ENCODE results near the gene SRSF11. TPM values are rescaled to one million over a fixed set of nuclear protein-coding genes. Genes with fewer than 3 reads are reported as not detected.

Gene SRSF11
- polyA plus RNA-seq, 3 donors, result 60.0 to 189 (median 66.5) TPM

DNA sequence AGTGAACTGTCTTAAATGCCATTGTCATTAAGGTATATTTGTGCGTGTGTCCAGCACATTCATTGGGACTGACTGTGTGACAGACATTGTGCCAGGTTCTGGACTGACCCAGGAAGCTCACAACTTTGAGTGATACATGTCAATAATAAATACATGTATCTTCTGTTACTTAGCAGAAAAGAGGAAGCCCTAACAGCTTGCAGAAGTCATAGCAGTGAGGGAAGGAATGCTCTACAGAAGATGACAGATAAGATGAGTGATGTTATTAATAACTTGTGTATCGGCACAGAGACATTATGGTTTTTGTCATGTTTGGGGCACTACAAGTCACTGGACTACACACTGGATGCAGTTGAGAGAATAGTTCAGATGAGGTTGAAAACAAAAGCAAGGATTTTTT lies 1.2 kb upstream of the SRSF11 start:
- Histone ChIP-seq H3K36me3 (replicated peaks in 1 of 2; ENCODE audit: control insufficient read depth in 1 of 2, insufficient read depth in 2 of 2, low read length in 2 of 2) (peaks cover 6 to 47% of the 10 kb centered on the region in 2 donors), H2AFZ (ENCODE audit: insufficient read depth, low read depth, low read length, poor library complexity, severe bottlenecking) (no peak overlapping the region), H3K27ac (ENCODE audit: low read depth in 1 of 2, low read length in 2 of 2) (peak overlapping the region in 1 of 2 donors; percentile 71), H3K79me2 (ENCODE audit: insufficient read depth, low read length) (peaks cover 92% of the 10 kb centered on the region), H3K4me1 (ENCODE audit: control insufficient read depth in 1 of 2, insufficient read depth in 2 of 2, low read length in 2 of 2) (peaks cover 14 to 32% of the 10 kb centered on the region in 2 donors), H3K27me3 (ENCODE audit: control insufficient read depth in 2 of 2, insufficient read depth in 2 of 2, low read length in 2 of 2) (no peaks in the 10 kb centered on the region), H3K9ac (ENCODE audit: insufficient read depth, low read length, poor library complexity, severe bottlenecking) (no peak overlapping the region), H3K4me2 (replicated peaks; ENCODE audit: extremely low read depth, low read length, poor library complexity, severe bottlenecking) (no peak overlapping the region), H4K20me1 (ENCODE audit: insufficient read depth, low read length) (peaks cover 25% of the 10 kb centered on the region), H3K9me3 (replicated peaks in 1 of 2; ENCODE audit: control insufficient read depth in 1 of 2, insufficient read depth in 1 of 2, low read length in 2 of 2) (no peaks in the 10 kb centered on the region), H3K4me3 (replicated peaks in 1 of 3; ENCODE audit: low read depth in 2 of 3, low read length in 3 of 3) (no peak overlapping the region)
- no peak for TF ChIP-seq CTCF (IDR thresholded peaks at IDR 0.05)
- Mint-ChIP-seq H3K36me3 (peaks cover 32 to 41% of the 10 kb centered on the region in 2 donors), H3K4me1 (peaks cover 28% of the 10 kb centered on the region), H3K4me3 (no peak overlapping the region), H3K27me3 (ENCODE audit: low read depth in 3 of 3) (no peaks in the 10 kb centered on the region), H3K27ac (peak overlapping the region in 5 of 7 donors; percentile 44 to 91 (median 71)), H3K9me3 (no peaks in the 10 kb centered on the region)
- 0% methylated on average over 1 of the region's 2 CpGs for WGBS (ENCODE audit: insufficient coverage)
- intact Hi-C loops (cut with micrococcal nuclease), result no loop called here
- DNase-seq, result peak in 2 of 3 donors; percentile 25 to 41

- H2AFZ ChIP-seq (ENCODE audit: insufficient read depth, low read depth, low read length, poor library complexity, severe bottlenecking), result peak overlapping the region; percentile 87
- whole genome bisulfite sequencing (ENCODE audit: insufficient coverage), result 40% methylated on average over 5 of the region's 17 CpGs
- intact Hi-C loops (cut with micrococcal nuclease), result no loop called here
- peaks cover 28% of the 10 kb centered on the region for H3K4me1 Mint-ChIP-seq
- peaks cover 27% of the 10 kb centered on the region for H4K20me1 ChIP-seq (ENCODE audit: insufficient read depth, low read length)
- H3K79me2 ChIP-seq (ENCODE audit: insufficient read depth, low read length), result peaks cover 92% of the 10 kb centered on the region
- H3K9me3 ChIP-seq (replicated peaks in 1 of 2; ENCODE audit: control insufficient read depth in 1 of 2, insufficient read depth in 1 of 2, low read length in 2 of 2), result no peaks in the 10 kb centered on the region
- peaks cover 31 to 40% of the 10 kb centered on the region in 2 donors for H3K36me3 Mint-ChIP-seq
- H3K4me2 ChIP-seq (replicated peaks; ENCODE audit: extremely low read depth, low read length, poor library complexity, severe bottlenecking), result peak overlapping the region; percentile 78
- no peaks in the 10 kb centered on the region for H3K9me3 Mint-ChIP-seq
- H3K4me1 ChIP-seq (ENCODE audit: control insufficient read depth in 1 of 2, insufficient read depth in 2 of 2, low read length in 2 of 2), result peaks cover 14 to 32% of the 10 kb centered on the region in 2 donors
- no peak for TF ChIP-seq CTCF (IDR thresholded peaks at IDR 0.05)
- H3K36me3 ChIP-seq (replicated peaks in 1 of 2; ENCODE audit: control insufficient read depth in 1 of 2, insufficient read depth in 2 of 2, low read length in 2 of 2), result peaks cover 8 to 46% of the 10 kb centered on the region in 2 donors
- peak overlapping the region; percentile 96 for H3K9ac ChIP-seq (ENCODE audit: insufficient read depth, low read length, poor library complexity, severe bottlenecking)
- H3K4me3 ChIP-seq (replicated peaks in 1 of 3; ENCODE audit: low read depth in 2 of 3, low read length in 3 of 3), result peak overlapping the region; percentile 76 to 87 (median 79)
- H3K4me3 Mint-ChIP-seq, result peak overlapping the region; percentile 83 to 90
- H3K27me3 Mint-ChIP-seq (ENCODE audit: low read depth in 3 of 3), result no peaks in the 10 kb centered on the region
- no peaks in the 10 kb centered on the region for H3K27me3 ChIP-seq (ENCODE audit: control insufficient read depth in 2 of 2, insufficient read depth in 2 of 2, low read length in 2 of 2)
- peak overlapping the region; percentile 91 to 97 (median 96) for H3K27ac Mint-ChIP-seq
- H3K27ac ChIP-seq (ENCODE audit: low read depth in 1 of 2, low read length in 2 of 2), result peak overlapping the region; percentile 96 to 97
- DNase-seq, result no peak
Measured at GRCh38 chr1:70220517-70221237, 503 bp upstream of the SRSF11 start.

Measured in CD14-positive monocyte (primary cell).